IPS-18a (cell line): Measurements from ENCODE around the gene ATP13A5.

Experiments
- H3K27ac ChIP-seq: one replicate; pipeline ENCODE4 v1.5.1; 2013; ENCODE audit warnings: low read length
- H3K27me3 ChIP-seq: one replicate; pipeline ENCODE4 v1.6.1; 2013; ENCODE audit warnings: mild to moderate bottlenecking, low read length; ENCODE audit not compliant: control insufficient read depth, insufficient read depth
- H3K36me3 ChIP-seq: one replicate; pipeline ENCODE4 v1.6.1; 2013; ENCODE audit warnings: low read depth, low read length; ENCODE audit not compliant: control insufficient read depth
- H3K4me1 ChIP-seq: one replicate; pipeline ENCODE4 v1.6.1; 2013; ENCODE audit warnings: low read depth, low read length; ENCODE audit not compliant: control insufficient read depth
- H3K4me3 ChIP-seq: one replicate; pipeline ENCODE4 v1.5.1; 2013; ENCODE audit warnings: low read length
- H3K9ac ChIP-seq: one replicate; pipeline ENCODE4 v1.6.1; 2013; ENCODE audit warnings: mild to moderate bottlenecking, low read length, moderate library complexity
- H3K9me3 ChIP-seq: one replicate; pipeline ENCODE4 v1.6.1; 2013; ENCODE audit warnings: low read depth, low read length; ENCODE audit not compliant: control insufficient read depth

ATP13A5 gene

GRCh38 chr3:193378706-193379105, at the start of gene ATP13A5:
Gene ATP13A5 (minus strand): TSS chr3:193378753. CDS start chr3:193378725, 28 bp downstream.
- peaks cover 12% of the 10 kb centered on the region for H3K4me1 ChIP-seq
- no peaks in the 10 kb centered on the region for H3K36me3 ChIP-seq
- H3K27ac ChIP-seq = no peak within 1 kb of the TSS
- H3K4me3 ChIP-seq = no peak within 1 kb of the TSS
- no peaks in the 10 kb centered on the region for H3K27me3 ChIP-seq
- no peak within 1 kb of the TSS for H3K9ac ChIP-seq
- no peaks in the 10 kb centered on the region for H3K9me3 ChIP-seq

GRCh38 chr3:193418576-193419373, 40.2 kb upstream of the ATP13A5 start:
- Histone ChIP-seq H3K4me1 (no peaks in the 10 kb centered on the region), H3K9me3 (peaks cover 10% of the 10 kb centered on the region), H3K27ac (no peak overlapping the region), H3K4me3 (no peak overlapping the region), H3K27me3 (no peaks in the 10 kb centered on the region), H3K9ac (no peak overlapping the region), H3K36me3 (no peaks in the 10 kb centered on the region)

- no peak overlapping the region for H3K9ac ChIP-seq
- H3K36me3 ChIP-seq = no peaks in the 10 kb centered on the region
- no peaks in the 10 kb centered on the region for H3K4me1 ChIP-seq
Observed at GRCh38 chr3:193416629-193417028, 38.1 kb upstream of the ATP13A5 start.

GRCh38 chr3:193407688-193408087, 29.1 kb upstream of the ATP13A5 start:
- H3K4me3 ChIP-seq = no peak overlapping the region
- H3K36me3 ChIP-seq = no peaks in the 10 kb centered on the region
- H3K4me1 ChIP-seq = peaks cover 6% of the 10 kb centered on the region
- H3K9ac ChIP-seq = no peak overlapping the region
- no peak overlapping the region for H3K27ac ChIP-seq
- H3K27me3 ChIP-seq = no peaks in the 10 kb centered on the region
- H3K9me3 ChIP-seq = no peaks in the 10 kb centered on the region

More at GRCh38 chr3:193416629-193417028, 38.1 kb upstream of the ATP13A5 start:
- Histone ChIP-seq H3K9me3 (peaks cover 9% of the 10 kb centered on the region), H3K27ac (no peak overlapping the region), H3K27me3 (no peaks in the 10 kb centered on the region), H3K4me3 (no peak overlapping the region)

- Histone ChIP-seq H3K27me3 (no peaks in the 10 kb centered on the region), H3K27ac (no peak overlapping the region), H3K4me1 (peaks cover 6% of the 10 kb centered on the region), H3K4me3 (no peak overlapping the region), H3K9me3 (no peaks in the 10 kb centered on the region), H3K9ac (no peak overlapping the region), H3K36me3 (no peaks in the 10 kb centered on the region)
Observed at GRCh38 chr3:193407112-193407511, 28.6 kb upstream of the ATP13A5 start.

- H3K27me3 ChIP-seq = no peaks in the 10 kb centered on the region
- peaks cover 6% of the 10 kb centered on the region for H3K4me1 ChIP-seq
- no peak overlapping the region for H3K9ac ChIP-seq
- H3K36me3 ChIP-seq = no peaks in the 10 kb centered on the region
- H3K27ac ChIP-seq = no peak overlapping the region
- no peak overlapping the region for H3K4me3 ChIP-seq
- H3K9me3 ChIP-seq = no peaks in the 10 kb centered on the region
Observed at GRCh38 chr3:193403307-193403706, 24.8 kb upstream of the ATP13A5 start.

GRCh38 chr3:193400304-193400703, 21.8 kb upstream of the ATP13A5 start:
- no peaks in the 10 kb centered on the region for H3K27me3 ChIP-seq
- H3K4me3 ChIP-seq = no peak overlapping the region
- no peak overlapping the region for H3K27ac ChIP-seq
- H3K36me3 ChIP-seq = no peaks in the 10 kb centered on the region
- no peak overlapping the region for H3K9ac ChIP-seq
- H3K4me1 ChIP-seq = no peaks in the 10 kb centered on the region
- H3K9me3 ChIP-seq = no peaks in the 10 kb centered on the region

- no peak overlapping the region for H3K9ac ChIP-seq
- H3K4me3 ChIP-seq = no peak overlapping the region
- H3K36me3 ChIP-seq = no peaks in the 10 kb centered on the region
- no peaks in the 10 kb centered on the region for H3K27me3 ChIP-seq
- H3K9me3 ChIP-seq = no peaks in the 10 kb centered on the region
- no peak overlapping the region for H3K27ac ChIP-seq
- peaks cover 4% of the 10 kb centered on the region for H3K4me1 ChIP-seq
Observed at GRCh38 chr3:193396451-193397244, 18.1 kb upstream of the ATP13A5 start.

GRCh38 chr3:193391902-193392301, 13.3 kb upstream of the ATP13A5 start:
- no peaks in the 10 kb centered on the region for H3K36me3 ChIP-seq
- no peak overlapping the region for H3K9ac ChIP-seq
- H3K27me3 ChIP-seq = no peaks in the 10 kb centered on the region
- H3K4me1 ChIP-seq = peaks cover 38% of the 10 kb centered on the region
- H3K4me3 ChIP-seq = no peak overlapping the region
- no peaks in the 10 kb centered on the region for H3K9me3 ChIP-seq
- no peak overlapping the region for H3K27ac ChIP-seq

GRCh38 chr3:193389335-193389734, 10.8 kb upstream of the ATP13A5 start:
- peak overlapping the region; percentile 30 for H3K27ac ChIP-seq
- no peaks in the 10 kb centered on the region for H3K9me3 ChIP-seq
- H3K4me3 ChIP-seq = peak overlapping the region; percentile 28
- H3K9ac ChIP-seq = no peak overlapping the region
- no peaks in the 10 kb centered on the region for H3K27me3 ChIP-seq
- H3K36me3 ChIP-seq = no peaks in the 10 kb centered on the region
- H3K4me1 ChIP-seq = peaks cover 38% of the 10 kb centered on the region

GRCh38 chr3:193388361-193388760, 9.8 kb upstream of the ATP13A5 start:
- Histone ChIP-seq H3K4me3 (no peak overlapping the region), H3K27ac (no peak overlapping the region), H3K36me3 (no peaks in the 10 kb centered on the region), H3K9ac (no peak overlapping the region), H3K27me3 (no peaks in the 10 kb centered on the region), H3K4me1 (peaks cover 38% of the 10 kb centered on the region), H3K9me3 (no peaks in the 10 kb centered on the region)
